Fibroblast of lung (primary cell): Measurements from ENCODE around the gene TFIP11. TPM values are rescaled to one million over a fixed set of nuclear protein-coding genes. Genes with fewer than 3 reads are reported as not detected.

Source experiments
- DNase-seq, 2 donors: peaks; one replicate each; pipeline versions ENCODE4 v3.0.0 to v3.0.0-alpha.2; 2010; ENCODE audit warnings: low read depth in 2 of 2
- H2AFZ ChIP-seq: 2 replicates; pipeline ENCODE4 v1.5.1; 2012; ENCODE audit warnings: low read length, control low read depth, inconsistent platforms
- H3K27ac ChIP-seq: 2 replicates; pipeline ENCODE4 v1.5.1; 2011; ENCODE audit warnings: low read length, control low read depth; ENCODE audit not compliant: insufficient read depth
- H3K27me3 ChIP-seq: 2 replicates; pipeline ENCODE4 v1.5.1; 2011; ENCODE audit warnings: mild to moderate bottlenecking, low read length; ENCODE audit not compliant: control insufficient read depth, insufficient read depth
- H3K36me3 ChIP-seq: 2 replicates; pipeline ENCODE4 v1.5.1; 2011; ENCODE audit warnings: low read length; ENCODE audit not compliant: control insufficient read depth, insufficient read depth
- H3K4me1 ChIP-seq: 2 replicates; pipeline ENCODE4 v1.5.1; 2011; ENCODE audit warnings: low read length; ENCODE audit not compliant: control insufficient read depth, insufficient read depth; ENCODE audit errors: extremely low read depth
- H3K4me2 ChIP-seq: 2 replicates; pipeline ENCODE4 v1.5.1; 2011; ENCODE audit warnings: low read length, control low read depth; ENCODE audit not compliant: insufficient read depth; ENCODE audit errors: extremely low read depth
- H3K4me3 ChIP-seq, 4 experiments: fragments of 200-600 bp in 1 of 4; sonication (generic) in 1 of 4; replicated peaks in 1 of 4; 2 replicates each; pipeline ENCODE4 v1.5.1; 2011 to 2016; ENCODE audit warnings: low read length in 4 of 4, low read depth in 3 of 4, mild to moderate bottlenecking in 3 of 4, control low read depth in 2 of 4, inconsistent platforms in 1 of 4, mixed read lengths in 1 of 4; ENCODE audit not compliant: insufficient read depth in 1 of 4; ENCODE audit errors: control extremely low read depth in 1 of 4
- H3K79me2 ChIP-seq: 2 replicates; pipeline ENCODE4 v1.5.1; 2012; ENCODE audit warnings: mild to moderate bottlenecking, low read length, inconsistent platforms; ENCODE audit not compliant: control insufficient read depth, insufficient read depth
- H3K9ac ChIP-seq: 2 replicates; pipeline ENCODE4 v1.5.1; 2011; ENCODE audit warnings: mild to moderate bottlenecking, low read length, control low read depth; ENCODE audit not compliant: insufficient read depth
- H3K9me3 ChIP-seq: 2 replicates; pipeline ENCODE4 v1.5.1; 2012; ENCODE audit warnings: low read depth, low read length; ENCODE audit not compliant: control insufficient read depth, insufficient read depth
- H4K20me1 ChIP-seq: 2 replicates; pipeline ENCODE4 v1.5.1; 2011; ENCODE audit warnings: low read length; ENCODE audit not compliant: control insufficient read depth, insufficient read depth; ENCODE audit errors: extremely low read depth
- CTCF ChIP-seq, 2 donors: IDR thresholded peaks in 1 of 2; conservative IDR thresholded peaks in 1 of 2; 1 replicate in 1 of 2; 2 replicates in 1 of 2; pipeline ENCODE4 v1.5.1; 2011 to 2012; ENCODE audit warnings: low read length in 2 of 2, control low read depth in 1 of 2, inconsistent platforms in 1 of 2, low read depth in 1 of 2, mild to moderate bottlenecking in 1 of 2
- EZH2 ChIP-seq: IDR thresholded peaks from 2 replicates; pipeline ENCODE4 v1.5.1; 2012; ENCODE audit warnings: low read length, control low read depth, mild to moderate bottlenecking; ENCODE audit errors: missing control alignments
- polyA plus RNA-seq, 2 donors: library from polyadenylated mRNA; depleted of rRNA in 1 of 2; stranded (reverse) in 1 of 2; unstranded in 1 of 2; fragments of >200 nt; gene quantifications; 2 replicates each; pipeline ENCODE4 v1.2.1, GENCODE V29; 2011 to 2012; ENCODE audit warnings: missing spikeins in 1 of 2
- total RNA-seq: library from RNA; depleted of rRNA; stranded (reverse); fragments of >200 nt; gene quantifications from 2 replicates; pipeline ENCODE4 v1.2.1, GENCODE V29; 2014

Gene TFIP11
- total and polyA plus RNA-seq, 2 donors (not counting 1 experiment from before 2014, with no cell fraction given): 24.2 to 40.3 TPM

GRCh38 chr22:26484360-26484706, 27.9 kb downstream of the TFIP11 start:
- H3K27me3 ChIP-seq: no peaks in the 10 kb centered on the region
- DNase-seq: peak in 1 of 2 donors; percentile 23
- peak overlapping the region; percentile 77 to 96 (median 94) for H3K4me3 ChIP-seq
- no peak for TF ChIP-seq CTCF (conservative IDR thresholded peaks at IDR 0.05 in 1 of 2, IDR thresholded peaks at IDR 0.05 in 1 of 2; ENCODE audit: low read depth in 1 of 2, low read length in 2 of 2)
- H3K4me1 ChIP-seq: peaks cover 9% of the 10 kb centered on the region
- H3K36me3 ChIP-seq: peaks cover 4% of the 10 kb centered on the region
- no peaks in the 10 kb centered on the region for H3K9me3 ChIP-seq
- H2AFZ ChIP-seq: peak overlapping the region; percentile 27
- H4K20me1 ChIP-seq: no peaks in the 10 kb centered on the region
- peak overlapping the region; percentile 96 for H3K4me2 ChIP-seq
- H3K27ac ChIP-seq: peak overlapping the region; percentile 93
- H3K9ac ChIP-seq: peak overlapping the region; percentile 21
- peaks cover 15% of the 10 kb centered on the region for H3K79me2 ChIP-seq

- H3K36me3 ChIP-seq: peaks cover 3% of the 10 kb centered on the region
- H3K4me1 ChIP-seq: peaks cover 9% of the 10 kb centered on the region
- H3K9me3 ChIP-seq: no peaks in the 10 kb centered on the region
- H4K20me1 ChIP-seq: no peaks in the 10 kb centered on the region
- H2AFZ ChIP-seq: peak within 1 kb of the TSS; percentile 86
- DNase-seq: peak; percentile 87
- H3K9ac ChIP-seq: peak within 1 kb of the TSS; percentile 95
- TF ChIP-seq CTCF (conservative IDR thresholded peaks at IDR 0.05 in 1 of 2, IDR thresholded peaks at IDR 0.05 in 1 of 2; ENCODE audit: low read depth in 1 of 2, low read length in 2 of 2) (no peak), EZH2 (no peak)
- H3K4me2 ChIP-seq: peak within 1 kb of the TSS; percentile 96
- H3K79me2 ChIP-seq: peaks cover 15% of the 10 kb centered on the region
- peak within 1 kb of the TSS; percentile 93 for H3K27ac ChIP-seq
- no peaks in the 10 kb centered on the region for H3K27me3 ChIP-seq
- H3K4me3 ChIP-seq: peak within 1 kb of the TSS; percentile 77 to 96 (median 94)
Observed at GRCh38 chr22:26483439-26484359, 28.6 kb downstream of the TFIP11 start, which contains the start of the genes HPS4 and SRRD. Gene HPS4 (minus strand): TSS chr22:26483783. CDS start chr22:26481762, 2,021 bp downstream. Gene SRRD (plus strand): TSS chr22:26483877. CDS start chr22:26483891, 14 bp downstream.

- Histone ChIP-seq H4K20me1 (no peaks in the 10 kb centered on the region), H3K9me3 (no peaks in the 10 kb centered on the region), H3K27ac (peak overlapping the region; percentile 93), H3K79me2 (peaks cover 15% of the 10 kb centered on the region), H3K9ac (peak overlapping the region; percentile 95), H3K4me3 (peak overlapping the region; percentile 74 to 96 (median 85)), H3K4me1 (peaks cover 9% of the 10 kb centered on the region), H3K4me2 (peak overlapping the region; percentile 84), H3K36me3 (peaks cover 3% of the 10 kb centered on the region), H2AFZ (peak overlapping the region; percentile 86), H3K27me3 (no peaks in the 10 kb centered on the region)
- TF ChIP-seq EZH2: no peak
- no peak for TF ChIP-seq CTCF (conservative IDR thresholded peaks at IDR 0.05 in 1 of 2, IDR thresholded peaks at IDR 0.05 in 1 of 2; ENCODE audit: low read depth in 1 of 2, low read length in 2 of 2)
- DNase-seq: peak in 1 of 2 donors; percentile 2
Observed at GRCh38 chr22:26483043-26483438, 29.2 kb downstream of the TFIP11 start.
